Measurements from ENCODE around the gene DPCD.
"Not testable (repeated sequence)": the region's sequence is repeated elsewhere in the genome, so short reads cannot be mapped to it uniquely, and the experiment has no call there.

Gene DPCD

DNA sequence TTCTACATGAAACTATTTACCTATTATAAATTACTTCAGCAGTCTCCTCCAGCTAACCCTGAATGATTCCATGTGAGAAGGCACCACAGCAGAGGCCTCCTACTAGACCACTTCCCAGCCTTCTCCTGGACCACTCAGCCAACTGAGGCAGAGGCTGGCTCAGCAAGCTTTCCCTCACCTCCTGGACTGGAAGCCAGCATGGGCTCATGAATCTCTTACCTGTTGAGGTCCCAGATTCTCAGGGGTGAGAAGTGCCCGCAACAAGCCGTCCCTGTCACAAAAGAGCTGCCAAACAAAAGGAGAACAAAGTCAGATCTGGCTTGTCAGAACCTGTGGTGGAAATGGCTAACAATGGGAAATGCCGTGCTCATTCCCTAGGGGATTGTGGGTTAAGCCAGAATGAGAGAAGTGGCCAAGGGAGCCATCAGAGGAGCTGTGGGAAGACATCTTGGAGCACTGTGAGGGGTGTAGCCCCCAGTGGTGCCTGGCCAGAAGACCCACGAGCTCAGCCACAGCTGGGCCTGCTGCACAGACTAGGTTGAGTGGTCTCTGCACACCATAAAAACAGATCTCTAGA lies 36.5 kb downstream of the DPCD start:
- DNase-seq: no peak

- no peak for DNase-seq
These were observed 37.8 kb downstream of the DPCD start for GRCh38 chr10:101625821-101626412.

GRCh38 chr10:101629837-101630632 lies 41.9 kb downstream of the DPCD start:
- no peak for DNase-seq

- no peak for DNase-seq
These were observed 42.5 kb downstream of the DPCD start for GRCh38 chr10:101630633-101630920.

GRCh38 chr10:101631821-101632475 lies 43.8 kb downstream of the DPCD start:
- DNase-seq: no peak

DNA sequence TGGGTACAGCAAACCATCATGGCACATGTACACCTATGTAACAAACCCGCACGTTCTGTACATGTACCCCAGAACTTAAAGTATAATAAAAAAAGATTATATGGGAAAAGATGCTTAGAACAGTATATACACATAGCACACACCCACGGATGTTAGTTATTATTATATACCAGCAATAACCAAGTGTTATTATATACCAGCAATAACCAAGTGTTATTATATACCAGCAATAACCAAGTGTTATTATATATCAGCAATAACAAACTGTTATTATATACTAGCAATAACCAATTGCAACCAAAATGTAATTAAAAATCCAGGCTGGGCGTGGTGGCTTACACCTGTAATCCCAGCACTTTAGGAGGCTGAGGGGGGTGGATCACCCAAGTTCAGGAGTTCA lies 45.4 kb downstream of the DPCD start:
- DNase-seq: not testable (repeated sequence)

DNA sequence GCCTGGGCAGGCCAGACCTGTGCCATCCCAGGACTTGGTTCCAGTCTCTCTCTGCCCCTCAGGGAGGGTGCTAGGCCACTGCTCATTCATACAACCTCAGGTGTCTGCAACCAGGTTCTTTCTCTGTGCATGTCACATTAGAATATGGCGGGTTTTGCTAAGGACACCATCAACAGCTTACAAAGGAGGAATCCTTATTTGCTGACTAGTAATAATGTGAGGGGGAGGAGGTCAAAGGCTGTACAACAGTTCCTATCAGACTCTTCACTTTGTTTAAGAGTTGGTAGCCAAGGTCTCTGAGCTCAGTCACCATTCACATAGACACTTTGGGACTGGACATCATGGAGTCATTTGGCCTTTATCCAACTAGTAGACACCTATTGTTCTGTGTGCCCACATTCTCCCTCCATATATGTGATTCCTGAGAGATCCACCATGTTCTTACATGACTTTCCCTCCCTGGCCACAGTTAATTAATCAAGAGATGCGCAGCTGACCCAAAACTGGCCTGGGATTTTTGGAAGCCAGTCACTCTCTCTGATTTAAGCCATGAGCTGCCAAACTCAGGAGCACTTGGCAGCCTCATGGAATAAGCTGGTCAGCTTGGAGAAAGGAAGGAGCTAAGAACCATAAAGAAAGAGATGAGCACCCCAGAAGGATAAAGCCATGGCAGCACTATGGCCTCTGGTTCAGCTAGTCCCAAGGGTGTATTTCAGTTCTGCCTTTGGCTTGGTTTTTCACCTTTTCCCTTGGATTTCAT lies 51.2 kb downstream of the DPCD start:
- no peak for DNase-seq

- no peak for DNase-seq
These were observed 55.4 kb downstream of the DPCD start for GRCh38 chr10:101643546-101643945.

DNA sequence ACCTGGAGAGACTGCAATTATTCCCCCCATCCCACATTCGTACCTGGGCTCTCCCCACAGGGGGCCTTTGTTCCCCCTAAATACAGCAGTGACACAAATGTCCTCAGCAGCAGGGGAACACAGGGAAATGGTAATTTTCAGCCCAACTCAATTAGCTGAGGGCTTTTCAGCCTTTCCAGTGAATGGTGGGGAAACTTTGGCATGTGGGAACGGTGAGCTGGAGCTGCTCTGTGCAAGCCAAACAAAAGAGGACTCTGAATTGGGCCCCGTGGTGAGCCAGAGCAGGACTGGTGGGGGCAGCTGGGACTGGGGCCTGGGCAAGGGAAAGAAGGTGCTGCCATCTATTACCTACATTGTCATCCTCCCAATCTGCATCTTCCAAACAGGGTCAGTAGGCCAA lies 55.9 kb downstream of the DPCD start:
- DNase-seq: no peak

GRCh38 chr10:101645659-101646058 lies 57.5 kb downstream of the DPCD start:
- no peak for DNase-seq

DNA sequence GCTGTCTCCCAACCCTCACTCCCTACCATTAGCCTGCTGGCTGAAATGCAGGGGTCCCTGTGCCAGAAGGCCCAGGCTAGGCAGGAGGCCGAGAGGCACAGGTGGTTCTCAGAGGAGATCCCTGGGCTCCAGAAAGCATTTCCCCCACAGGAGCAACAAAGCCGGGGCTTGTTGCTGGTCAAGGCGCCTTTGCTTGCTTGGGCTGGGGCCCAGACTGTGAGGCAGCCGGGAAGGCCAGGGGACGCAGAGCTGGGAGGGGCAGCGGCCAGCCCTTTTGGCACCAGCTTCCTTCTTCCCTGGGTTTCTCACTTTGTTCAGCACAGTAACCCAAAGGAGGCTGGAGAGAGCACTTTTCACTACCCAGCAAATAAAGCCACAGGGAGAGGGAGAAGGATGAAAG lies 58.2 kb downstream of the DPCD start:
- no peak for DNase-seq

- DNase-seq: no peak
These were observed 59.1 kb downstream of the DPCD start for GRCh38 chr10:101647255-101647654.

DNA sequence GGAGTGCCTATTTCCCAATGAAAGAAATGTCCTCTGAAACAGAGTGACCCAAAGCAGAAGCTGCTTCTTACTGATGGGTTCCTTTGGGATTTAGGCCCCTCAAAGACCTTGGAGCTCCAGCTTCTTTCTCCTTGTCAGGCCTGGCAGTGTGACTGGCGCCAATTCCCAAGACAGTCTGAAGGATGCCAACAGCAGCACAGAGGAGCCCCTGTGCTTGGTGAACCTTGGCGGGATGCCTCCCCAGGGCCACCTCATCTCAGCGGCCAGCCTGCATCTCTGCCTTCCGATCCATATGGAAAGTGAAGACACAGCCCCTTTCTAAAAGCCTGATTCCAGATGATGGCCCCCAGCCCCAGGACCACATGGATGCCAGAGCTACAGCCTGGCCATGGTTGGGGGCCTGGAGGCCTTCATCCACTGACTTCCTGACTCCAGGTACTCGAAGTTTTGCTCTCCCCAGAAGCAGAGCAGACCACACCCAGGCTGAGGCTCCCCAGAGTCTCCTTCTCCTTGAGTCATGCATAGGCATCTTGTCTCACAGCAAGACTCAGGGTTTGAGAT lies 61.5 kb downstream of the DPCD start:
- DNase-seq: no peak

- no peak for DNase-seq
These were observed 62.7 kb downstream of the DPCD start for GRCh38 chr10:101650863-101651262.

DNA sequence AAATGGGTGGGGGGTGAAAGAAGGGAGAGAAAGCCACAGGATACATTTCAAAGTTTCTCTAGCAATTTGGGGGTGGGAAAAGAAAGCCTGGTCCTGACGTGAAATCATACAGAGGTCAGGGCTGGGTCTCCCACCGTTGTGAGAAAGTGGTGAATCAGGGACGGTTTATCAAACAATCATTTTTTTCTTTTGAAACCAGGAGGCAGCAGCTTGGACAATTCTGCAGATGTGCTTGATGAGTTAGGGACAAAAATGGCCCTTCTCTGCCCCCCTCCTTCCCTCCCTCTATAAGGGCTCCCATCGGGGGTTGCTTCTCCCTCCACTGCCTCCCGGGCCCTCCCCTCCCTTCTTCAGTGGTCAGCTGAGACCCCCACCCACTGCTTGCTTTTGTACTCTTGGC lies 63.2 kb downstream of the DPCD start:
- DNase-seq: no peak

GRCh38 chr10:101653536-101653935 lies 65.4 kb downstream of the DPCD start:
- DNase-seq: no peak

DNA sequence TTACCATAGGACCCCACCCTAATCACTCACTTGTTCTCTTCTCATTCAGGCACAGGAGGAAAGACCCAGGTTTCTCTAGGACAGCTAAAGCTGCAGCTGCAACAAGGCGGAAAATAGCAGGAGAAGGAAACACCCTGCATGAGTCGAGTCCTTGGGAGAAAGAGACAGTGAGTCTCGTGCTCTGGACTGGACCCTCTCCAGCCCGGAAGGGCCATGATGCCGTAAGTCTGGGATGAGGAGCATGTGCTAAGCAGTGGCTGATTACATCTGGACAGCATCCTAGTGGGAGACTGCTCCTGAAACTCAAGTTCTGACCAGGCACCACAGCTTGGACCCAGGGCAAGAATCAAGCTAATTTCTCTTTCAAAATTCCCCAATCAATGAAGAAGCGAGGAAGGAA lies 67.4 kb downstream of the DPCD start:
- DNase-seq: no peak

DNA sequence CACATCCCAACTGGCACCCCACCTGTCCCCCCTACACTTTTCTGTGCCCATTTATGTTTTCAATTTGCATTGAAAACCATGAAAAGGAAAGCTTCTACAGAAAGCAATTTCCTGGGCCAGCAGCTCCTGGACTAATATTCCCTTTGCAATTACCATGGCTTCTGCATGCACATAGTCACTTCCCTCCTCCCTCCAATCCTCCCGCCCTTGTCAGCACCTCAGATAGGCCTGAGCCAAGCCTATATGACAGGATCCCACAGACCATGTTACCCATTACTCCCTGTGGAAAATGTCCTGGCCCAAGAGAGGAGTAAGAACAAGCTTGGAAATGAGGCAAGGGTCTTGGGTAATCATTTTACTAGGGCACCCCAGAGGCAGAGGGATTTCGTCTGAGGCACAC lies 68.8 kb downstream of the DPCD start:
- no peak for DNase-seq

GRCh38 chr10:101658975-101659374 lies 70.9 kb downstream of the DPCD start:
- DNase-seq: no peak

Data from activated CD4-positive, CD25-positive, alpha-beta regulatory T cell (primary cell).